HCT116 (cell line): ENCODE results near the gene PPTC7.

Experiments used
- EZH2phosphoT487 ChIP-seq: fragments of 200-600 bp; IDR thresholded peaks from 2 replicates; pipeline ENCODE4 v1.6.1; 2018; ENCODE audit warnings: antibody characterized with exemption, borderline replicate concordance
- POLR2AphosphoS5 ChIP-seq: IDR thresholded peaks from 2 replicates; pipeline ENCODE4 v1.6.1; 2011; ENCODE audit warnings: mild to moderate bottlenecking, low read depth, low read length, moderate library complexity
- RAD21 ChIP-seq: IDR thresholded peaks from 2 replicates; pipeline ENCODE4 v1.6.1; 2012; ENCODE audit warnings: low read depth, mild to moderate bottlenecking

- no peak for TF ChIP-seq RAD21
- TF ChIP-seq EZH2phosphoT487: no peak
- TF ChIP-seq POLR2AphosphoS5: no peak
These were observed 32.1 kb downstream of the PPTC7 start for GRCh38 chr12:110550981-110551380.
